ENCODE data around the gene TSPAN9. TPM values are rescaled to one million over a fixed set of nuclear protein-coding genes. Genes with fewer than 3 reads are reported as not detected.

TSPAN9 gene
- polyA plus RNA-seq, 1 donor (not counting 4 experiments of a cell fraction or from before 2014, with no cell fraction given): 27.5 TPM

DNA sequence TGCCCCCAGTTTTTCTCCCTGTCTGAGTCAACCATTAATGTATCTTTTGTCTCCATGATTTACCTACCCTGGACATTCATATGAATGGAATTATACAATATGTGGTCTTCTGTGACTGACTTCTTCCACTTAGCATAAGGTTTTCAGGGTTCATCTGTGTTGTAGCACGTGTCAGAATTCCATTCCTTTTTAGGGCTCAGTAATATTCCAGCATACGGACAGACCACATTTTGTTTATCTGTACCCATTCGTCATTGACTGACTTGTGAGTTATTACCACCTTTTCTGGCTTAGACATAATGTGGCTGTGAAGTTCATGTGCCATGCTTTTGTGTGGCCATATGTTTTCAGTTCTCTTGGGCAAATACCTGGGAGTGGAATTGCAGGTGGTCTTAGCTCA, 37.9 kb downstream of the TSPAN9 start:
- FAIRE-seq (no peak), DNase-seq (ENCODE audit: low read depth, low spot score) (no peak)
- Histone ChIP-seq H3K9me1 (ENCODE audit: control insufficient read depth, extremely low read depth, insufficient read depth, low read length) (no peaks in the 10 kb centered on the region), H3K4me3 (ENCODE audit: control insufficient read depth in 2 of 3, extremely low read depth in 1 of 3, insufficient read depth in 2 of 3, low read depth in 1 of 3, low read length in 3 of 3) (no peak overlapping the region), H3K27me3 (ENCODE audit: control insufficient read depth, extremely low read depth, insufficient read depth, low read length) (no peaks in the 10 kb centered on the region), H4K20me1 (ENCODE audit: control insufficient read depth, extremely low read depth, insufficient read depth, low read length) (no peaks in the 10 kb centered on the region), H3K4me2 (ENCODE audit: control insufficient read depth, extremely low read depth, insufficient read depth, low read depth, low read length) (no peak overlapping the region), H3K9ac (ENCODE audit: control insufficient read depth, extremely low read depth, insufficient read depth, low read length) (no peak overlapping the region), H3K36me3 (ENCODE audit: control insufficient read depth in 2 of 2, extremely low read depth in 1 of 2, insufficient read depth in 2 of 2, low read length in 2 of 2) (peaks cover 3 to 5% of the 10 kb centered on the region in 2 experiments), H3K9me3 (ENCODE audit: control insufficient read depth, low read depth, low read length) (no peaks in the 10 kb centered on the region), H2AFZ (ENCODE audit: control insufficient read depth, low read length) (no peak overlapping the region), H3K79me2 (ENCODE audit: control insufficient read depth, insufficient read depth, low read length) (peaks cover 3% of the 10 kb centered on the region), H3K27ac (ENCODE audit: control insufficient read depth, insufficient read depth, low read length) (no peak overlapping the region), H3K4me1 (ENCODE audit: control insufficient read depth, extremely low read depth, insufficient read depth, low read length) (peaks cover 42% of the 10 kb centered on the region)
- dilution Hi-C loops (cut with MboI; ENCODE audit: extremely low pct_ligation_motif_present, low sequenced_read_pairs): no loop called here
- TF ChIP-seq EZH2 (IDR thresholded peaks at IDR 0.05; ENCODE audit: low read length): no peak
- TF ChIP-seq, protein P1, sequence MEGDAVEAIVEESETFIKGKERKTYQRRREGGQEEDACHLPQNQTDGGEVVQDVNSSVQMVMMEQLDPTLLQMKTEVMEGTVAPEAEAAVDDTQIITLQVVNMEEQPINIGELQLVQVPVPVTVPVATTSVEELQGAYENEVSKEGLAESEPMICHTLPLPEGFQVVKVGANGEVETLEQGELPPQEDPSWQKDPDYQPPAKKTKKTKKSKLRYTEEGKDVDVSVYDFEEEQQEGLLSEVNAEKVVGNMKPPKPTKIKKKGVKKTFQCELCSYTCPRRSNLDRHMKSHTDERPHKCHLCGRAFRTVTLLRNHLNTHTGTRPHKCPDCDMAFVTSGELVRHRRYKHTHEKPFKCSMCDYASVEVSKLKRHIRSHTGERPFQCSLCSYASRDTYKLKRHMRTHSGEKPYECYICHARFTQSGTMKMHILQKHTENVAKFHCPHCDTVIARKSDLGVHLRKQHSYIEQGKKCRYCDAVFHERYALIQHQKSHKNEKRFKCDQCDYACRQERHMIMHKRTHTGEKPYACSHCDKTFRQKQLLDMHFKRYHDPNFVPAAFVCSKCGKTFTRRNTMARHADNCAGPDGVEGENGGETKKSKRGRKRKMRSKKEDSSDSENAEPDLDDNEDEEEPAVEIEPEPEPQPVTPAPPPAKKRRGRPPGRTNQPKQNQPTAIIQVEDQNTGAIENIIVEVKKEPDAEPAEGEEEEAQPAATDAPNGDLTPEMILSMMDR (optimal IDR thresholded peaks at IDR 0.05 in 1 of 3, IDR thresholded peaks at IDR 0.05 in 1 of 3, conservative IDR thresholded peaks at IDR 0.05 in 1 of 3; ENCODE audit: extremely low read depth in 1 of 3, insufficient read depth in 2 of 3, low read length in 3 of 3): no peak

GRCh38 chr12:3116106-3116844, 39.1 kb downstream of the TSPAN9 start:
- Histone ChIP-seq H4K20me1 (ENCODE audit: control insufficient read depth, extremely low read depth, insufficient read depth, low read length) (no peaks in the 10 kb centered on the region), H3K36me3 (ENCODE audit: control insufficient read depth in 2 of 2, extremely low read depth in 1 of 2, insufficient read depth in 2 of 2, low read length in 2 of 2) (peaks cover 0 to 5% of the 10 kb centered on the region in 2 experiments), H3K4me3 (ENCODE audit: control insufficient read depth in 2 of 3, extremely low read depth in 1 of 3, insufficient read depth in 2 of 3, low read depth in 1 of 3, low read length in 3 of 3) (no peak overlapping the region), H2AFZ (ENCODE audit: control insufficient read depth, low read length) (no peak overlapping the region), H3K4me2 (ENCODE audit: control insufficient read depth, extremely low read depth, insufficient read depth, low read depth, low read length) (no peak overlapping the region), H3K27me3 (ENCODE audit: control insufficient read depth, extremely low read depth, insufficient read depth, low read length) (no peaks in the 10 kb centered on the region), H3K9ac (ENCODE audit: control insufficient read depth, extremely low read depth, insufficient read depth, low read length) (no peak overlapping the region), H3K9me1 (ENCODE audit: control insufficient read depth, extremely low read depth, insufficient read depth, low read length) (no peaks in the 10 kb centered on the region), H3K79me2 (ENCODE audit: control insufficient read depth, insufficient read depth, low read length) (peaks cover 3% of the 10 kb centered on the region), H3K4me1 (ENCODE audit: control insufficient read depth, extremely low read depth, insufficient read depth, low read length) (peaks cover 49% of the 10 kb centered on the region), H3K27ac (ENCODE audit: control insufficient read depth, insufficient read depth, low read length) (peak overlapping the region; percentile 86), H3K9me3 (ENCODE audit: control insufficient read depth, low read depth, low read length) (no peaks in the 10 kb centered on the region)
- DNase-seq (ENCODE audit: low read depth, low spot score): no peak
- FAIRE-seq: peak; percentile 73
- dilution Hi-C loops (cut with MboI; ENCODE audit: extremely low pct_ligation_motif_present, low sequenced_read_pairs): no loop called here
- TF ChIP-seq, protein P1 (optimal IDR thresholded peaks at IDR 0.05 in 1 of 3, IDR thresholded peaks at IDR 0.05 in 1 of 3, conservative IDR thresholded peaks at IDR 0.05 in 1 of 3; ENCODE audit: extremely low read depth in 1 of 3, insufficient read depth in 2 of 3, low read length in 3 of 3): no peak
- no peak for TF ChIP-seq EZH2 (IDR thresholded peaks at IDR 0.05; ENCODE audit: low read length)
